SK-N-DZ (cell line): ENCODE measurements around the gene MCAT.

Experiments
- DNase-seq: peaks from one replicate; pipeline ENCODE4 v3.0.0-alpha.2; 2015; ENCODE audit warnings: low spot score

The MCAT gene

DNA sequence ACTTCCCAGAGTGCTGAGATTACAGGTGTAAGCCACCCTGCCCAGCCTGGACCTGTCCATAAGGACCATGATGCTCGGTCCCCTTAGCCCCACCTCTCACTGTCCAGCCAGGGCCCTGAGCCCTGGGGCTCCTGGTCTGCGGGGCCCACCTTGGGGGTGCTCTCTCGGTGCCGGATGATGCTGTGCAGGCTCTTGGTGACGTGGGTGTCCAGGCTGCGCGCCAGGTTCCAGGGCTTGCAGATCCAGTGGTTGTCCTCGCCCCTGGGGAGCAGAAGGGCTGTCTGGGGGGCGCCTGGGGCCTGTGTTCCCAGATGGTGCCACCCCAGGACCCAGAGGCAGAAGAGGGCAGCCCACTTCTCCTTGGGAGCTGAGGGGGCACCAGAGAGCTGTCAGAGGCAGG, 30.4 kb upstream of the MCAT start:
- DNase-seq, result no peak

DNA sequence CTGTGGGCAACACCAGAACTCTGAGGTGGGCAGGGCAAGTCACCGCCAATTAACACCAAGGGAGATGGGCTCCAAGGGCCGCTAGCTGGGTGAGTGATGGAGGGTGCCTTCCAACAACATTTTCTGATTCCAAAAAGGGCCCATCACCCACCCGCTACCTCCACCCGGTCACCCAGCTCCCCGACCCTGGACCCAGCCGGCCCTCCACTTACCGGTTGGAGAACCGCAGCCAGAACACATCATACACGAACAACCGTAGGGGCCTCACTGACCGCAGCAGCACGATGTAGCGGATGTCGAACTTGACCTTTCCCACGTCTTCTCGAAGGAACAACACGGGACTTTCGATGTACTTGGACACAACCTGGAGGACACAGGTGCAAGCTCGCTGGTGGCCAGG, 29.0 kb upstream of the MCAT start:
- DNase-seq, result no peak

DNA sequence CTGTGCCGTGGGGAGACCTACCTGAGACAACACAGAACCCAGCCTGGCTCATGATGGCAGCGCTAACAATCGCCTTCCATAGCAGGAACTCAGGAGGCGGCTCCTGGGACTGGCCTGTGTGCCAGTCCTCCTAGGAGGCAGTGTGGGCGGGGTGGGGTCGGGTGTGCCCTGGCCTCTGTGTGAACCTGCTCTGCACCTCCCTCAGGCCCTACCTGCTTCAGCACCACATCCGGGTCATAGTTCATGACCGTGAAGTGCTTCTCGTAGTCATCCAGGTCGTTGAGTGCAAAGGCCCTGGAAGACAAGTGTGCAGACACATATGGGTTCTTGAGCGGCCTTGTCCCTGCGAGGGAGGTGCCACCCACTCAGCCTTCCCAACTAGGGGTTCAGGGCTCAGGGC, 28.4 kb upstream of the MCAT start:
- DNase-seq, result no peak

DNA sequence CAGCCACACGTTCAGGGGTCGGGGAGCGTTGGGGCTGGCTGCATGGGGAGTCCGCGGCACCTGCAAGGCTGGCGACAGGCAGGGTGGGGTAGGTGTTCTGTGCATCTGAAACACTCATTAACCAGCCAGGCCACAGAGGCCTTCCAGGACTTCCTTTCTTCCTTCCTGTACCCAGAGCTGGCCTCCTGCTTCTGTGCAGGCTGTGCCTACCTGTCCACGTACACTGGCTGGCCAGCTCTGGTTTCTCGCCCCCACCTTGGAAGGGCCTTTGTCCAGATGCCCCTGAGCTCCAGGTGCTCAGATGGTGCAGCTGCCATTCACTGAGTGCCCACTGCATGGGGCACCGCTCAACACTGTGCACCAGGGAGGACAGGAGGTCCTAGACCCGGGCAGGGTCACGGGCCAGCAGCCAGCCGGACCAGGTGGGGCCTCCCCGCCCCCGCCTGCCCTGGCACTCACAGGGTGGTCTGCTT, 27.9 kb upstream of the MCAT start:
- no peak for DNase-seq

DNA sequence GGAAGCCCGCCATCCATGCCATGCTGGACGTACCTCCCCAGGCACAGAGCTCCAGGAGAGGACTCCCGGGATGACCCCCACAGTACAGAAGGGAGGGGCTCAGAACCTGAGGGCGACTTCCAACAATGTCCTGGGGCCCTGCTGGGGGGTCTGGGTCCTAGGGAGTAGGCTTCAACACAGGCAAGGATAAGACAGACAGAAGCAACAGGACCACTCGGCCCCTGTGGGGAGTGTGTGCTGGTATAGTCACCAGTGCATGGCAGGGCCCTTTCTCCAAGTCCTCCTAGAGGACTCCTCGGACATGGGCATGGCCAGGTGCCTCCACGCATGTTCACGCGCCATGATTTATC, 26.9 kb upstream of the MCAT start:
- DNase-seq, result no peak

DNA sequence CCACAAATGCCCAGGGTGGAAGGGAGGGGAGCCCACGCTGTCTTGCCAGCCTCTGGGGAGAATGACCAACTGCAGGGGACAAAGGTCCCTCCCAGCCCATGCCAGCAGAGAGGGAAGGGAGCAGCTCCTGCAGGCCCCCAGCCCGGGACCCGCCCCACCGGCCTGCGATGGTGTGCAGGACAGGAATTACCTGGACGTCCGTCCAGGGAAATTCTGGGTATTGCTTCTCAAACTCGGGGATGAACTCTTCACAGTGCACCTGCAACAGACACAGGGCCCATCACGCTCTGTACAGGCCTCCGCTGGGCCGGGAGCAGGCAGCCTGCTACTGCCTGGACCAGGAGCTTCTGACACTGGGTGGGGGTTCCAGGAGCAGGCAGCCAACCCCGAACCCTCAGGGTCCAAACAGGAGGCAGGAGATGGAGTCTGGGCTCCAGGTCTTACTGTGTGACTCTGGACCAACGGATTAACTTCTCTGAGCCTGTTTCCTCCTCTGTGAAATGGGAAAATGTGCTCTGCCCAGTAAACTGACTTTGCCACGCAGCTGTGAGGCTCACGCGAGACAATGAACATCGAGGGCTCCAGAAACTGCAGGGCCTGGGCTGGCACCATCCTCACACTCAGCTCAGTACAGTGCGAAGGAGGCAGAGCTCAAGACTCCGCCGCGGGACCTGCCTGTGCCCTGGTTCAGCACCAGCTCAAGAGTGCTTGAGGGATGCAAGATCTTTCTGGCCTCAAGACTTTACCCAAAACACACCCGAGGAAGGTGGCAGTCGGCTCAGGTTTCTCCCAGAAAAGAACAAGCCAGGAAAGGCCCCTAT, 26.3 kb upstream of the MCAT start:
- no peak for DNase-seq

DNA sequence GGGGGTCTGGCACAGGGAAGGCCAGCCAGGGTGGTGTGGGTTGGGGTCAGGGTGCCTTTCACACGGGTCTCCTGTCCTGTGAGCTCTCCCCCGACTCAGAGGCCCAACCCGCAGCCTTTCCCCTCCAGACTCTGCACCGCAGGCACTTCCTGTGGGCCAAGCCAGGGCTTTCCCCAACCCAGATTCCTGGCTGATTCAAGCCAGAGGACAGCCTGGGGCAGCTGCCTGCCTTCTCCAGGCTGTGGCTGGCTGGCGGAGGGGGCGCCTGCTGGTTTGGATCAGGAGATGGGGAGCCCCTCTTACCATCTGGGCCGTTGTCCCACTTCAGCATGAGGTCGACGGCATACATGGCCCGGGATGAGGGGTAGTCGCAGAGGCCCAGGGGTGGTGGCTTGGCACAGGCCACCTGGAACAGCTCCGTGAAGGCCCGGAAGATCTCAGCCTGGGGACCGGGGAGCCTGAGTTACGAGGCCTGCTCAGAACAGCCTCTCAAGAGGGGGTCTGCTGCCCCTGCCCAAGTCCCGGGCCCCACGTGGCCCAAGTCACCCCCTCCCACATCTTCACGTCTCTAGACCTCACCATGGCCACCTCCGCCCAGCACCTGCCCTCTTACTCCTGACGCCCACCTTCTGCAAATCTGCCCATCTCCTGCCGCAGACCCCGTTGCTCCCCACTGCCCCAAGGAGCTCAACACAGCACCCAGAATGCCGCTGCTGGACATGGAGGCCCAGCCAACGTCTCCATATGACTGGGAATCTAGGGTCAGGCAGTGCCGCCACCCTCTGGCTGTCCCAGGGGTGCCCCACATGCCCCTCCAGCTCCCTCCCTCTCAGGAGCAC, 25.5 kb upstream of the MCAT start:
- DNase-seq, result no peak

DNA sequence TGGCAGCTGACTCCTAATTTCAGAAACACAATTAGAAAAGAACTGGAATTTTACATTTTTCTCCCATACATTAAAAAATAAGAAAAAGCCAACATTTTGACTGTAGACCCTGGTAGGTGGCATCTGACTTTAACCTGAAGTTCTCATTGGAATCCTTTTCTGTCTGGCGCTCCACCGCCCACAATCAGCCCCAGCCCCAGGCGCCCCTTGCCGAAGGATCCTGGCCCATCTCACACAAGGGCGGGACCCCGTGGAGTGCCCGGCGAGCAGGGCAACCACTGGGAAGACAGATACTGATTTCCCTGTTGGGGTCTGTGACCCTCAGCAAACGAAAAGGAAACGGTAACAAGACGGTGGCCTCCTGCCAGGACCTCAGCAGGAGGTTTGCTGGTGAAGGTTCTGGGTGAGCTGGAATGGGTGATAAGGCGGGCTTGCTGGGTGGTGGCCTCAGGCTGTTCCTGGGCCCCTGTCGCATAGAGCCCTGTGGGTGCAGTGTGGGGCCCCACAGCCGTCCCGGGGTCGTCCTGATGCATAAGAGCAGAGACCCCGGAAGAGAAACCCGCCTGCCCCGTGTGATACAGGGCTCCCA, 23.9 kb upstream of the MCAT start:
- DNase-seq, result no peak

DNA sequence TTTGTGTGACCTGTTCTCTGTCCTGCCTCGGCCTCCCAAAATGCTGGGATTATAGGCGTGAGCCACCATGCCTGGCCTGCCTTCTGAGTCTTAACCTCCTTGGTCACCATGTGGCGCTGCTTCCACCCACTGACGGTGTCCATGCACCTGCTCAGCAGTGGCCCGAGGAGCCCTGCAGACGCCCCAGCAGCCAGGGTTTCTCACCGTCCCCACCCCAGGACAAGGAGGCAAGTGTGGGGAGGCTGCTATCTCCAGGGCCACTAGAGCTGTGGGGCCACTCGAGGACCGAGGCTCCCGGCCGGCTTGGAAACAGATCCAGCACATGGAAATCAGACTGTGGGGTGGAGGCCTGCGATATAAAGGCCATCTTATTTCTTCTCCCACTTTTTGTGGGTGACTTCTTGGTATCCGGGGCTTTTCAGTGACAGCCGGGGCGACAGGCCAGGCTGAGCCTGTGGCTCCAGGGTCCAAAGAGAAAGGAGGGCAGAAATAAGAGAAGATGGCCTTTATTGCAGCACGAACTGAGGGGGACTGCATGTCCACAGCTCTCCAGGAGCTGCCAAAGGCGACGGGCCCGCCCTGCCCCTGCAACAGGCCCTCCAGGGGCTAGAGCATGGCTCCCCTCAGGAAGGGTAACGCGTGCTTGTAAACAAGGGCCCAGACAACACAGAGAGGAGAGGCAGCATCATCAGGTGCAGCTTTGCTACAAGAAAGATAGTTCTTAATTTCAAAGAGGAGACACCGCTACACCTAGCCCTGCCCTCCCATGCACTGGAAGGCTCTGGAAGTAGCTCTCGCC, 23.1 kb upstream of the MCAT start:
- DNase-seq, result no peak

DNA sequence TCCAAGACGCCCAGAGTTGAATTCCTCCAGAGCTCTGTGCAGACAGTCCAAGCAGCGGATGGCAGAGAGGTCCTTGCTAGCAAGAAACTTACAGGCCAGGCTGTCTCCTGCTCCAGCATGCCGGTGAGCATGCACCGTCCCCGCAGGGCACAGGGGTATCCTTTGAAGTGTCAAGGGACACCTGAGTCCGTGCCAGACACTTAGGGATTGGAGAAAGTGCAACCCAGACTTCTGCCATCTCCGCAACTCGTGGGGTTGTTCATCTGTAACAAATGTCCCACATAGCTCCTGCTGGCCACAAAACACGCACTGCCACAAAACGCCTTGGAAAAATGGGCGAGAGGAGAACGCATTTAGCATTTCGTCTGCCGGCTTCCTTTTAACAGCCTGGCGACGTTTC, 21.4 kb upstream of the MCAT start:
- DNase-seq, result no peak

DNA sequence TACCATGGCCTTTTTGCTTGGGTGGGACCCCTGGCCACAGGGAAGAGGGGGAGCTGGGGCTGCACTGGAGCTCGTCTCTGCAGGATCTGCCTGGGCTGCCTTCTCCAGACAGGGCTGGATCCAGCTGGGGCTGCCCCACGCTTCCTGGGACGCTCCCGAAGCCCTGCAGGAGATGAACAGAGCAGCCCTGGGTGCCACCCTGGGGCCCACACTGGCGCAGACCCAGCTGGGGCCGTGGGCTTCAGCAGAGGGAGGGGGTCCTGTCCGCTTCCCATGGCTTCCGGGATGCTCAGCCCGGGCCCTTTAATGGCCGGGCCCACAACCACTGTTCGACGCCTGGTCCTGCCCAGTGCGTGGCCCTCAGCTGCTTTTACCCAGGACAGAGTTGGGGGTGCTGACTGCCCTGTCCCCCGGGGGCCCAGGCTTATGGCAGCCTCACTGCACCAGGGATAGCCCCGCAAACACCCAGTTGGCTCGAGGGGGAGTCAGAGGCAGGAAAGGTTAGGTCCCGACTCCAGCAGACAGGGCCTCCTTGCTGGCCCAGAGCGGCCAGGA, 20.1 kb upstream of the MCAT start:
- no peak for DNase-seq

DNA sequence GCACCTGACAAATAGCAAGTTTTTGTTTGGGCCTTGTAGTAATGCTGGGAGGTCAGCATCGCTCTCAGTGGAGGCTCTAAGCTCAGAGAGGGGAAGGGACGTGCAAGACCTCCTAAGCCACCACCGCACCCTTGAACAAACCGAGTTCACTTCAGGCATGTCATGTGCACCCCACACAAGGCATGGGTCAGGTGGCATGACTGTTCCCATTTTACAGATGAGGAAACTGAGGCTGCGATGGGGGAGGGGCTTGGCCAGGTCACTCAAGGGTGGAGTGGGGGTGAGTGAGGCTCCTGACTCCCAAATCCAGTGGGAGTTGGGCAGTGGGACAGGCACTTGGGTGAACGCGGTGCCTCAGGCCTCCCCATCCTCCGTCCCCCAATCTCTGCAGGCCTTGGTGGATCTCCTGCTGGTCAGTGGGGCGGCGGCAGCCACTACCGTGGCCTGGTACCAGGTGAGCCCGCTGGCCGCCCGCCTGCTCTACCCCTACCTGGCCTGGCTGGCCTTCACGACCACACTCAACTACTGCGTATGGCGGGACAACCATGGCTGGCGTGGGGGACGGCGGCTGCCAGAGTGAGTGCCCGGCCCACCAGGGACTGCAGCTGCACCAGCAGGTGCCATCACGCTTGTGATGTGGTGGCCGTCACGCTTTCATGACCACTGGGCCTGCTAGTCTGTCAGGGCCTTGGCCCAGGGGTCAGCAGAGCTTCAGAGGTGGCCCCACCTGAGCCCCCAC, 19.4 kb upstream of the MCAT start:
- no peak for DNase-seq

DNA sequence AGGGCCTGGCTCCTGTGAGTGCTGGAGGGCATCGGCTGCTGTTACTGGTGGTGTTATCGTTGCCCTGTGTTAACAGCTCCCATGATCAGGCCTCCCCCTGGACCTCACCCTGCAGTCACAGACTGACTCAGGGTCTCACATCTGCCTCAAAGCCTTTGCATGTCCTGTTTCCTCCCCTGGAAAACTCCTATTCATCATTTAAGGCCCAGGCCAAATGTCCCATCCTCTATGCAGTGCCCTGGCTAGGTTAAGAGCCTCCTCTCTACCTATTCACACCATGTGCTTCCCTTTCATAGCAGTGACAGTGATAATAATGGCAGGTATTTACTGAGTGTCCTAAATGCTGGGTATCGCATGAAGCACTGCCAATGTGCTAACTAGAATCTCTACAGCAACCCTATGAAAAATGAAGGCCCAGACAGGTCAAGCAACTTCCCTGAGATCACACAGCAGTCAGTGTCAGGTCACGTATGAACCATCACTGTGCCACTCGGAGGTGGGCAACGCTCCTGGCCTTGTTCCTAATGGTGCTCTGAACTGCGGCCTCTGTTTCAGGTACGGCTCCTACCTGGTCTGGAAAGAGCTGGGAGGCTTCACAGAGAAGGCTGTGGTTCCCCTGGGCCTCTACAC, 17.4 kb upstream of the MCAT start:
- no peak for DNase-seq

DNA sequence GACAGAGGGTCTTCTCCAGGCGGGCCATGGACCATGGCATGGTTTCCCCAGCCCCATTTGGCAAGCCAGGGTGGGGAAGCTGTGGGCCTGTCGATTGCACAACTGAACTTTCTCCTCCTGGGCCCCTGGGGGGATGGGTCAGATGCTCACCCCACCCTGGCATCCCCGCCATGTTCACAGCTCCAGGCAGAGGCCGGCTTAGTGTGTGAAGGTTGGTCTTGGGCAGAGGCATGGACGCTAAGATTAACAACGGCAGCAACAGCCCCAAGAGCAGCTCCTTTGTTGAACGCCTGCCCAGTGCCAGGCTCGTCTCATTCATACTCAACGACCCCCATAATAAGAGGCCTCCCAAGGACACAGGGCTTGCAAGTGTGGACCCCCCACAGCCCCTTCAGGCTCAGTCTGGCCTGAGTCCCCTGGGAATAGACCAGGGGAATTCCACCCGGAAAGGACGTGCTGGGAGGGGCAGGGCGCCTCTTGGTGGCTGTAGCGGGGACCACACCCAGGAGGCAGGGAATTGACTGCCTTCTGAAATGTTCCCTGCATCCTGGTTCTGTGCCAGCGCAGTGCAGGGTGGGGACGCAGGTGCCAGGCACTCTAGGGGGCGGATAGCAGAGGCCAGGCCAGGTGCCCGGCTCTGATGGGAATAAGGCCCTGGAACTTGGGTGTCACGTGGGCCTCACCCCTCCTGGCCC, 16.4 kb upstream of the MCAT start:
- DNase-seq, result no peak

DNA sequence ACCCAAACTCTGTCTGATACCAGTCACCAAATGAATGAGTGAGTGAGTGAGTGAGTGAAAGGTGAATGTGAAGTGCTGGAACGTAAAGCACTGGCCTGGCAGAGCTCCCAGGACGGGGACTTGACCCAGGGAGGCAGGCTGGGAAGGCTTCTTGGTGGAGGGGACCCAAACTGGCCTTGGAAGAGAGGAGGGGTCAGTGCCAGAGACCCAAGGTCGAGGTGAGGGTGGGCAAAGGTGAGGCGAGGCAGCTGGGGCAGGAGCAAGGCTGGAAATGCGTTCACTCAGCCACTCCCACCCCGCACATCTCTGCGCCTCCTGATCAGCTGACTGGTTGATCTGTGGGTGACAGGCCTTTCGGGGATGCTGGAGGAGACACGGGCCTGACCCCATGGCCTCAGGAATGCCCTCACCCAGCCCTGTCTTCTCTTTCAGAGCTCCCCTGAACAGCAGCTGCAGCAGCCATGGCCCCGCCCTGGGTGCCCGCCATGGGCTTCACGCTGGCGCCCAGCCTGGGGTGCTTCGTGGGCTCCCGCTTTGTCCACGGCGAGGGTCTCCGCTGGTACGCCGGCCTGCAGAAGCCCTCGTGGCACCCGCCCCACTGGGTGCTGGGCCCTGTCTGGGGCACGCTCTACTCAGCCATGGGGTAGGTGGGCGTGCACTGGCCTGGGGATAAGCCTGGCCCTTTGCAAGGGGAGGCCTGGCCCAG, 15.7 kb upstream of the MCAT start:
- DNase-seq, result no peak

DNA sequence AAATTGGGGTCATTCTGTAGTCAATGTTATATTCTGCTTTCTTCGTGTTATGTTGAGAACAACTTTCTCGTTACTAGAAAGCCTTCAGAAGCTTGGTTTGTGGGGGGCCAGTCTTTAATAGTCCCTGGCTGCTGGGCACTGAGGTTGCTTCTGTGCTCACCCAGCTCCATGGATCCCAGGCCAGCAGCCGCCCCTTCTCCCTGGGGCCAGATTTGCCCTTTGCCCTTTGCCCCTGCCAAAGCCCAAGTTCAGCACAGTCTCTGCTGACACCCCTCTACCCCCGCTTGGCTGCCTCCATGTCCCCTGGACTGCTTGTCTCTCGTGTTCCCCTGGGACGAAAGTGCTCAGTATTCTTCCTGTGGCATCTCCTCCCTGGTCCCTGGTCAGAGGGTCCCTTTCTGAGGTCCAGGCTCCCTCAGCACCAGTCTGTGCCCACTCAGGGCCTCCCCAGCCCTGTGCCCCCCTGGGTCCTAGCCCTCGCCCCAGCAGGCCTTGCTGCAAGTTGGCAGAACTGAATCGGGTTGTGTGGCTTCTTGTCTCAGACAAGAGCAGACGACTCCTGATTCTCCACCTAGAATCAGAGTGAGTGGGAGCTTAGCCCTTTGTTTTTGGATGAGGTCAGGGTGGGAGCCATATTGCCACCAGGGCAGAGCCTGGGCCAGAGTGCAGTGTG, 14.8 kb upstream of the MCAT start:
- no peak for DNase-seq

DNA sequence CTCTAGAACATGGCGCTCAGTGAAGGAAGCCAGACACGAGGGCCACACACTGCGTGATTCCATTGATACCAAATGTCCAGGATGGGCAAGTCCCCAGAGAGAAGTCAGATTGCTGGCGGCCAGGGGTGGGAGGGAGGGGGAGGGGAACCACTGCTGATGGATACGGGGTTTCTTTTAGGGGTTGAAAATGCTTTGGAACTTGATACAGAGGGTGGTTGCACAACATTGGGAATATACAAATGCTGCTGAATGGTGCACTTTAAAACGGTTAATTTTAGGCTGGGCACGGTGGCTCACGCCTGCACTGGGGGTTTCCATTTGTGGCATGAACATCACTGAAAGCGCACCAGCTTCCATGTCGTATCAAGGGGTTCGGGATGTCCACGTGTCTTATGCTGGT, 13.2 kb upstream of the MCAT start:
- DNase-seq, result no peak

DNA sequence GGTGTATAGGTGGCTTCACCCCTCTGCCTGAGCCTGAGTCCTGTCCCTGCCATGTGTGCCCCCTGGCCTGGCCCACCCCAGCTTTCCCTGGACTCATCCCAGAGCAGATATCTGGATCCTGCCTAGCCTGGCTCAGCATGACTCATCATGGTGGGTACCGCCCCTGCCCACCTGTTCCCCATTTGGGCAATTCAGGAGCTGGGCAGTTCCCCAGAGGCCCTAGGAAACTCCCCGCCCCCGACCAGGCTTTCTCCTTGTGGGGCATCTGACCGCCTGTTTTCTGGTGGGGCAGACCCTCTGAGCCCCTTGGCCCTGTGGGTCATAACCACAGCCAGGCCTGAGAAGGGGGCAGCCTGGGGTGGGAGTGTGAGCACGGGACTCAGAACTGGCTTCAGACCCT, 12.6 kb upstream of the MCAT start:
- no peak for DNase-seq
